Stimulated activated CD8-positive, alpha-beta memory T cell treated with anti-CD3 and anti-CD28 coated beads, Interleukin-4, amount 100 ng/mL, for 1 hour (primary cell): ENCODE data around the gene TGFBR2.
A peak's percentile ranks its signal among the peaks of the same experiment; 100 is the strongest.

Experiments
- DNase-seq, 2 donors: peaks; one replicate each; pipeline ENCODE4 v3.0.0-alpha.2; 2020; ENCODE audit warnings: low read depth in 2 of 2, low spot score in 1 of 2

The TGFBR2 gene

GRCh38 chr3:30602946-30603345, 3.5 kb upstream of the TGFBR2 start:
- DNase-seq, result no peak

GRCh38 chr3:30604093-30604492, 2.3 kb upstream of the TGFBR2 start:
- DNase-seq, result no peak

GRCh38 chr3:30604558-30604957, 1.8 kb upstream of the TGFBR2 start:
- no peak for DNase-seq

- DNase-seq, result no peak
Observed at GRCh38 chr3:30605005-30605404, 1.4 kb upstream of the TGFBR2 start.

GRCh38 chr3:30605706-30606300, 598 bp upstream of the TGFBR2 start:
- DNase-seq, result no peak

- peak in 1 of 2 donors; percentile 44 for DNase-seq
Observed at GRCh38 chr3:30607032-30607833, 832 bp downstream of the TGFBR2 start.

- DNase-seq, result no peak
Observed at GRCh38 chr3:30608598-30608947, 2.2 kb downstream of the TGFBR2 start.

- DNase-seq, result no peak
Observed at GRCh38 chr3:30609930-30610701, 3.7 kb downstream of the TGFBR2 start.

GRCh38 chr3:30610702-30611368, 4.4 kb downstream of the TGFBR2 start:
- DNase-seq, result no peak

GRCh38 chr3:30611613-30612436, 5.4 kb downstream of the TGFBR2 start:
- DNase-seq, result no peak

- no peak for DNase-seq
Observed at GRCh38 chr3:30612437-30613132, 6.2 kb downstream of the TGFBR2 start.

- DNase-seq, result no peak
Observed at GRCh38 chr3:30613133-30613825, 6.9 kb downstream of the TGFBR2 start.

- no peak for DNase-seq
Observed at GRCh38 chr3:30614373-30614772, 8.0 kb downstream of the TGFBR2 start.

GRCh38 chr3:30614943-30615342, 8.5 kb downstream of the TGFBR2 start:
- no peak for DNase-seq

- no peak for DNase-seq
Observed at GRCh38 chr3:30615615-30616346, 9.4 kb downstream of the TGFBR2 start.

GRCh38 chr3:30616347-30617027, 10.1 kb downstream of the TGFBR2 start:
- no peak for DNase-seq

- no peak for DNase-seq
Observed at GRCh38 chr3:30617069-30617468, 10.7 kb downstream of the TGFBR2 start.

- DNase-seq, result no peak
Observed at GRCh38 chr3:30617653-30618052, 11.3 kb downstream of the TGFBR2 start.
